Lower lobe of right lung (tissue), 2 donors: ENCODE measurements around the gene RDX. TPM values are rescaled to one million over a fixed set of nuclear protein-coding genes. Genes with fewer than 3 reads are reported as not detected.
A peak's percentile ranks its signal among the peaks of the same experiment; 100 is the strongest.

Source experiments
- ATAC-seq, 2 donors: fragments of 200-7000 bp; cut with Tn5 transposase; one replicate each; pipeline ENCODE4 v1.9.1; 2020 to 2022; ENCODE audit warnings: mild to moderate bottlenecking in 2 of 2, moderate library complexity in 2 of 2
- DNase-seq: peaks from one replicate; pipeline ENCODE4 v3.0.0-alpha.2; 2020
- H3K27ac ChIP-seq: fragments of 200-600 bp; one replicate; pipeline ENCODE4 v1.8.0; 2022
- H3K27me3 ChIP-seq: fragments of 200-600 bp; one replicate; pipeline ENCODE4 v1.8.0; 2022; ENCODE audit warnings: low read depth
- H3K36me3 ChIP-seq: fragments of 200-600 bp; one replicate; pipeline ENCODE4 v1.8.0; 2022; ENCODE audit warnings: mild to moderate bottlenecking
- H3K4me1 ChIP-seq: fragments of 200-600 bp; one replicate; pipeline ENCODE4 v1.8.0; 2022
- H3K4me3 ChIP-seq: fragments of 200-600 bp; one replicate; pipeline ENCODE4 v1.8.0; 2022; ENCODE audit warnings: mild to moderate bottlenecking
- H3K9me3 ChIP-seq: fragments of 200-600 bp; one replicate; pipeline ENCODE4 v1.8.0; 2022
- CTCF ChIP-seq: fragments of 200-600 bp; IDR thresholded peaks from one replicate; pipeline ENCODE4 v1.8.0; 2022; ENCODE audit warnings: antibody characterized with exemption, mild to moderate bottlenecking
- intact Hi-C: fragments of 100-400 bp; cut with DNase I; formaldehyde crosslinking; loops from one replicate; pipeline ENCODE4 v1.11.0; 2022
- total RNA-seq: library from RNA; stranded (reverse); fragmentation: NEBNext Ultra II Directional; extraction: Animal tissue kit (Norgen Biotek cat#: 25700); gene quantifications from one replicate; pipeline ENCODE4 v1.2.1, GENCODE V29; 2021
- donor health status: DM: no; HTN: yes; CAD: no; lungs with severe emphysema.

The RDX gene
- total RNA-seq, 1 donor from 2014 or later, result 152 TPM

GRCh38 chr11:110298301-110298765 is 1.9 kb upstream of the RDX start:
- intact Hi-C loops, result no loop called here
- Histone ChIP-seq H3K27ac (no peak overlapping the region), H3K4me3 (no peak overlapping the region), H3K4me1 (peaks cover 33% of the 10 kb centered on the region), H3K36me3 (no peaks in the 10 kb centered on the region), H3K27me3 (no peaks in the 10 kb centered on the region), H3K9me3 (no peaks in the 10 kb centered on the region)
- ATAC-seq, result no peak
- DNase-seq, result no peak
- TF ChIP-seq CTCF, result no peak

- no peak for TF ChIP-seq CTCF
- H3K4me1 ChIP-seq, result peaks cover 38% of the 10 kb centered on the region
- peak; percentile 29 to 69 for ATAC-seq
- no peaks in the 10 kb centered on the region for H3K9me3 ChIP-seq
- no peaks in the 10 kb centered on the region for H3K27me3 ChIP-seq
- intact Hi-C loops, result no loop called here
- H3K4me3 ChIP-seq, result no peak overlapping the region
- H3K27ac ChIP-seq, result peak overlapping the region; percentile 95
- no peak for DNase-seq
- no peaks in the 10 kb centered on the region for H3K36me3 ChIP-seq
Observed at GRCh38 chr11:110297726-110298300, 1.4 kb upstream of the RDX start.

GRCh38 chr11:110297076-110297725 is 787 bp upstream of the RDX start:
- Histone ChIP-seq H3K27ac (peak overlapping the region; percentile 95), H3K9me3 (no peaks in the 10 kb centered on the region), H3K27me3 (no peaks in the 10 kb centered on the region), H3K4me3 (peak overlapping the region; percentile 95), H3K36me3 (no peaks in the 10 kb centered on the region), H3K4me1 (peaks cover 44% of the 10 kb centered on the region)
- DNase-seq, result no peak
- intact Hi-C loops, result no loop called here
- no peak for TF ChIP-seq CTCF
- ATAC-seq, result no peak

- Histone ChIP-seq H3K4me1 (peaks cover 53% of the 10 kb centered on the region), H3K27me3 (no peaks in the 10 kb centered on the region), H3K27ac (peak overlapping the region; percentile 95), H3K36me3 (no peaks in the 10 kb centered on the region), H3K9me3 (no peaks in the 10 kb centered on the region), H3K4me3 (peak overlapping the region; percentile 95)
- peak; percentile 69 to 71 for ATAC-seq
- TF ChIP-seq CTCF, result no peak
- intact Hi-C loops, result no loop called here
- peak; percentile 75 for DNase-seq
Observed at GRCh38 chr11:110295531-110296225, 736 bp downstream of the RDX start.

- intact Hi-C loops, result no loop called here
- H3K27ac ChIP-seq, result peak overlapping the region; percentile 95
- DNase-seq, result no peak
- H3K4me1 ChIP-seq, result peaks cover 53% of the 10 kb centered on the region
- peak overlapping the region; percentile 95 for H3K4me3 ChIP-seq
- H3K27me3 ChIP-seq, result no peaks in the 10 kb centered on the region
- H3K9me3 ChIP-seq, result no peaks in the 10 kb centered on the region
- H3K36me3 ChIP-seq, result no peaks in the 10 kb centered on the region
- no peak for TF ChIP-seq CTCF
- no peak for ATAC-seq
Observed at GRCh38 chr11:110295086-110295485, 1.3 kb downstream of the RDX start.
